H9 (cell line): ENCODE data around the gene RPS6KB2. TPM values are rescaled to one million over a fixed set of nuclear protein-coding genes. Genes with fewer than 3 reads are reported as not detected.

ENCODE experiments used
- DNase-seq: peaks from one replicate; pipeline ENCODE4 v3.0.0-alpha.2; 2017
- H2AFZ ChIP-seq: one replicate; pipeline ENCODE4 v1.6.1; 2013; ENCODE audit warnings: mild to moderate bottlenecking, low read length, control low read depth, moderate library complexity
- H2AK5ac ChIP-seq: 2 replicates; pipeline ENCODE4 v1.6.1; 2013; ENCODE audit warnings: low read length, control low read depth, mixed read lengths; ENCODE audit not compliant: insufficient read length
- H2BK120ac ChIP-seq: one replicate; pipeline ENCODE4 v1.6.1; 2013; ENCODE audit warnings: low read depth, mild to moderate bottlenecking, low read length, control low read depth, inconsistent platforms; ENCODE audit not compliant: poor library complexity, severe bottlenecking
- H2BK12ac ChIP-seq: 2 replicates; pipeline ENCODE4 v1.6.1; 2013; ENCODE audit warnings: low read length, control low read depth, mixed read lengths, low read depth; ENCODE audit not compliant: insufficient read length
- H2BK15ac ChIP-seq: 2 replicates; pipeline ENCODE4 v1.6.1; 2013; ENCODE audit warnings: low read depth, low read length, control low read depth
- H2BK20ac ChIP-seq: one replicate; pipeline ENCODE4 v1.6.1; 2013; ENCODE audit warnings: low read depth, mild to moderate bottlenecking, low read length, control low read depth, inconsistent platforms; ENCODE audit not compliant: poor library complexity, severe bottlenecking
- H2BK5ac ChIP-seq: 2 replicates; pipeline ENCODE4 v1.6.1; 2013; ENCODE audit warnings: low read length, control low read depth, mixed read lengths; ENCODE audit not compliant: insufficient read length
- H3K14ac ChIP-seq: 2 replicates; pipeline ENCODE4 v1.6.1; 2013; ENCODE audit warnings: low read length, control low read depth; ENCODE audit not compliant: insufficient read depth
- H3K18ac ChIP-seq: 2 replicates; pipeline ENCODE4 v1.6.1; 2013; ENCODE audit warnings: low read depth, mild to moderate bottlenecking, mixed read lengths, low read length, control low read depth; ENCODE audit not compliant: insufficient read length
- H3K23ac ChIP-seq: 2 replicates; pipeline ENCODE4 v1.6.1; 2013; ENCODE audit warnings: low read length, control low read depth, mixed read lengths, low read depth; ENCODE audit not compliant: insufficient read length
- H3K23me2 ChIP-seq: 2 replicates; pipeline ENCODE4 v1.6.1; 2013; ENCODE audit warnings: low read depth, mild to moderate bottlenecking, mixed read lengths, low read length, control low read depth; ENCODE audit not compliant: insufficient read length, poor library complexity, severe bottlenecking
- H3K27ac ChIP-seq: 2 replicates; pipeline ENCODE4 v1.5.1; 2013; ENCODE audit warnings: low read length, control low read depth, mixed read lengths, low read depth; ENCODE audit not compliant: insufficient read length
- H3K27me3 ChIP-seq: 2 replicates; pipeline ENCODE4 v1.6.1; 2013; ENCODE audit warnings: low read length, control low read depth, inconsistent platforms; ENCODE audit not compliant: insufficient read depth
- H3K4ac ChIP-seq: 2 replicates; pipeline ENCODE4 v1.6.1; 2013; ENCODE audit warnings: low read depth, mild to moderate bottlenecking, control low read depth, inconsistent platforms, low read length, moderate library complexity
- H3K4me1 ChIP-seq: 2 replicates; pipeline ENCODE4 v1.6.1; 2013; ENCODE audit warnings: low read length, control low read depth, inconsistent platforms; ENCODE audit not compliant: insufficient read depth
- H3K4me2 ChIP-seq: 2 replicates; pipeline ENCODE4 v1.6.1; 2013; ENCODE audit warnings: low read length, control low read depth, mixed read lengths; ENCODE audit not compliant: insufficient read length, insufficient read depth
- H3K56ac ChIP-seq: 2 replicates; pipeline ENCODE4 v1.6.1; 2013; ENCODE audit warnings: low read depth, mild to moderate bottlenecking, mixed read lengths, low read length, control low read depth; ENCODE audit not compliant: insufficient read length
- H3K79me1 ChIP-seq: 2 replicates; pipeline ENCODE4 v1.6.1; 2013; ENCODE audit warnings: low read depth, mild to moderate bottlenecking, moderate library complexity, low read length, control low read depth, inconsistent platforms; ENCODE audit not compliant: insufficient read depth, poor library complexity, severe bottlenecking
- H3K79me2 ChIP-seq: 2 replicates; pipeline ENCODE4 v1.6.1; 2013; ENCODE audit warnings: low read length, control low read depth, inconsistent platforms; ENCODE audit not compliant: insufficient read depth
- H3K9ac ChIP-seq: 2 replicates; pipeline ENCODE4 v1.6.1; 2013; ENCODE audit warnings: low read length, control low read depth, mixed read lengths; ENCODE audit not compliant: insufficient read length; ENCODE audit errors: extremely low read depth
- H3K9me3 ChIP-seq: one replicate; pipeline ENCODE4 v1.6.1; 2013; ENCODE audit warnings: low read depth, low read length, inconsistent platforms; ENCODE audit not compliant: control insufficient read depth
- H3T11ph ChIP-seq: one replicate; pipeline ENCODE4 v1.6.1; 2013; ENCODE audit warnings: mild to moderate bottlenecking, low read length, control low read depth, inconsistent platforms
- H4K20me1 ChIP-seq: one replicate; pipeline ENCODE4 v1.6.1; 2013; ENCODE audit not compliant: control insufficient read depth, insufficient read length, insufficient read depth
- H4K5ac ChIP-seq: 2 replicates; pipeline ENCODE4 v1.6.1; 2013; ENCODE audit warnings: low read depth, mild to moderate bottlenecking, mixed read lengths, low read length, control low read depth; ENCODE audit not compliant: insufficient read length
- H4K8ac ChIP-seq: replicated peaks from 2 replicates; pipeline ENCODE4 v1.6.1; 2013; ENCODE audit warnings: low read length, control low read depth, mixed read lengths, low read depth; ENCODE audit not compliant: insufficient read length
- H4K91ac ChIP-seq: 2 replicates; pipeline ENCODE4 v1.6.1; 2013; ENCODE audit warnings: low read depth, mild to moderate bottlenecking, moderate library complexity, mixed read lengths, low read length, control low read depth; ENCODE audit not compliant: insufficient read length
- H3K27ac Mint-ChIP-seq, 3 experiments: 2 replicates in 2 of 3; 3 replicates in 1 of 3; pipeline ENCODE4 v1.8.0; 2020 to 2021; ENCODE audit warnings: mixed read lengths in 3 of 3, mild to moderate bottlenecking in 1 of 3, moderate library complexity in 1 of 3
- H3K27me3 Mint-ChIP-seq: 2 replicates; pipeline ENCODE4 v1.8.0; 2021; ENCODE audit warnings: low read depth, mild to moderate bottlenecking, moderate library complexity, mixed read lengths
- H3K36me3 Mint-ChIP-seq, 3 experiments: 2 replicates in 2 of 3; 3 replicates in 1 of 3; pipeline ENCODE4 v1.8.0; 2020 to 2021; ENCODE audit warnings: low read depth in 3 of 3, mixed read lengths in 3 of 3; ENCODE audit not compliant: insufficient read depth in 1 of 3
- H3K4me1 Mint-ChIP-seq, 2 experiments: 2 replicates each; pipeline ENCODE4 v1.8.0; 2020; ENCODE audit warnings: mixed read lengths in 2 of 2
- H3K4me3 Mint-ChIP-seq, 2 experiments: 2 replicates in 1 of 2; 3 replicates in 1 of 2; pipeline ENCODE4 v1.8.0; 2020 to 2021; ENCODE audit warnings: mild to moderate bottlenecking in 2 of 2, mixed read lengths in 2 of 2, moderate library complexity in 1 of 2
- H3K9me3 Mint-ChIP-seq, 2 experiments: 2 replicates in 1 of 2; 3 replicates in 1 of 2; pipeline ENCODE4 v1.8.0; 2020; ENCODE audit warnings: mild to moderate bottlenecking in 2 of 2, mixed read lengths in 2 of 2, moderate library complexity in 1 of 2
- CTCF ChIP-seq: fragments of 200-600 bp; sonication (generic); conservative IDR thresholded peaks from 3 replicates; pipeline ENCODE4 v1.8.0; 2021; ENCODE audit warnings: antibody characterized with exemption, mild to moderate bottlenecking
- WGBS: extraction: QIAGEN DNeasy Blood & Tissue Kit; methylation state at CpG from one replicate; pipeline ENCODE4 v1.1.7; 2013; ENCODE audit warnings: missing lambda C conversion rate, low lambda C conversion rate, mixed read lengths; ENCODE audit not compliant: insufficient read length; ENCODE audit errors: extremely low coverage; 5-methylcytosine and 5-hydroxymethylcytosine counted together
- total RNA-seq: library from RNA; stranded (reverse); gene quantifications from 2 replicates; pipeline ENCODE4 v1.2.1, GENCODE V29; 2021

RPS6KB2 gene
- total RNA-seq, 1 experiment from 2014 or later: 51.7 TPM

GRCh38 chr11:67484847-67485311 is 56.6 kb downstream of the RPS6KB2 start:
- no peak for DNase-seq
- Histone ChIP-seq H2AK5ac (no peak overlapping the region), H2BK20ac (no peak overlapping the region), H3K9me3 (no peaks in the 10 kb centered on the region), H3K14ac (no peak overlapping the region), H3T11ph (no peak overlapping the region), H3K79me2 (no peaks in the 10 kb centered on the region), H2AFZ (no peak overlapping the region), H4K91ac (no peak overlapping the region), H3K56ac (no peak overlapping the region), H3K4me2 (no peak overlapping the region), H3K23ac (no peak overlapping the region), H3K27ac (no peak overlapping the region), H2BK120ac (no peak overlapping the region), H3K4ac (no peak overlapping the region), H3K79me1 (no peaks in the 10 kb centered on the region), H3K23me2 (no peaks in the 10 kb centered on the region), H4K5ac (no peak overlapping the region), H2BK12ac (no peak overlapping the region), H4K8ac (no peak overlapping the region), H3K27me3 (no peaks in the 10 kb centered on the region; the same call in 1 of the 2 replicates), H2BK5ac (no peak overlapping the region), H3K18ac (no peak overlapping the region), H4K20me1 (no peaks in the 10 kb centered on the region), H3K9ac (no peak overlapping the region), H2BK15ac (no peak overlapping the region), H3K4me1 (no peaks in the 10 kb centered on the region; the same call in 1 of the 2 replicates)
- no CpG with 5 or more reads among the region's 11 CpGs for WGBS
- Mint-ChIP-seq H3K4me3 (no peak overlapping the region), H3K4me1 (peaks cover 19 to 25% of the 10 kb centered on the region in 2 experiments), H3K9me3 (no peaks in the 10 kb centered on the region), H3K27ac (no peak overlapping the region), H3K27me3 (peaks cover 28% of the 10 kb centered on the region), H3K36me3 (peaks cover 9 to 16% (median 13%) of the 10 kb centered on the region in 3 experiments)
- TF ChIP-seq CTCF: no peak

Other genes starting within 250 kb of the RPS6KB2 start
- gene GRK2, start 162.0 kb upstream of the RPS6KB2 start, total RNA-seq: 55.5 and 56.3 TPM in 2 replicates
- 40.9 and 42.1 TPM in 2 replicates for gene ANKRD13D, start 139.2 kb upstream of the RPS6KB2 start, total RNA-seq
- gene SSH3, start 125.0 kb upstream of the RPS6KB2 start, total RNA-seq: 42.2 and 44.2 TPM in 2 replicates
- gene POLD4, start 74.9 kb upstream of the RPS6KB2 start, total RNA-seq: 19.5 and 22.3 TPM in 2 replicates
- gene CLCF1, start 54.9 kb upstream of the RPS6KB2 start, total RNA-seq: 1.6 and 2.1 TPM in 2 replicates
- 20.9 and 23.8 TPM in 2 replicates for gene RAD9A, start 36.5 kb upstream of the RPS6KB2 start, total RNA-seq
- 205 and 214 TPM in 2 replicates for gene PPP1CA, start 26.6 kb upstream of the RPS6KB2 start, total RNA-seq
- 0.28 and 0.44 TPM in 2 replicates for gene TBC1D10C, start 24.4 kb upstream of the RPS6KB2 start, total RNA-seq
- gene CARNS1, start 12.8 kb upstream of the RPS6KB2 start, total RNA-seq: 0.88 and 1.1 TPM in 2 replicates
- gene PTPRCAP, start 9.2 kb downstream of the RPS6KB2 start, total RNA-seq: 1.7 and 1.9 TPM in 2 replicates
- 80.9 and 86.4 TPM in 2 replicates for gene CORO1B, start 15.0 kb downstream of the RPS6KB2 start, total RNA-seq
- gene GPR152, start 24.2 kb downstream of the RPS6KB2 start, total RNA-seq: not detected in 2 replicates
- 0.09 TPM in 1 of 2 replicates, not detected in the other for gene CABP4, start 26.9 kb downstream of the RPS6KB2 start, total RNA-seq
- 46.9 and 53.6 TPM in 2 replicates for gene TMEM134, start 40.8 kb downstream of the RPS6KB2 start, total RNA-seq
- 31.9 and 35.6 TPM in 2 replicates for gene AIP, start 54.5 kb downstream of the RPS6KB2 start, total RNA-seq
- 43.5 and 50.1 TPM in 2 replicates for gene PITPNM1, start 76.9 kb downstream of the RPS6KB2 start, total RNA-seq
- gene CDK2AP2, start 79.7 kb downstream of the RPS6KB2 start, total RNA-seq: 32.9 and 36.1 TPM in 2 replicates
- not detected in 2 replicates for gene CABP2, start 95.0 kb downstream of the RPS6KB2 start, total RNA-seq
- 1,469 and 1,513 TPM in 2 replicates for gene GSTP1, start 155.3 kb downstream of the RPS6KB2 start, total RNA-seq
- 152 and 154 TPM in 2 replicates for gene NDUFV1, start 178.4 kb downstream of the RPS6KB2 start, total RNA-seq
- gene NUDT8, start 201.4 kb downstream of the RPS6KB2 start, total RNA-seq: 6.5 and 6.8 TPM in 2 replicates
- not detected in 2 replicates for gene TBX10, start 211.3 kb downstream of the RPS6KB2 start, total RNA-seq
- gene ACY3, start 222.2 kb downstream of the RPS6KB2 start, total RNA-seq: not detected in 2 replicates
- not detected in 2 replicates for gene ALDH3B2, start 246.1 kb downstream of the RPS6KB2 start, total RNA-seq